ENCODE results near the gene PCDHA4.
"Not testable (repeated sequence)": the region's sequence is repeated elsewhere in the genome, so short reads cannot be mapped to it uniquely, and the experiment has no call there.

PCDHA4 gene

GRCh38 chr5:140806834-140807775, at the start of gene PCDHA4:
Gene PCDHA4 (plus strand): TSS chr5:140807068.
- peak in 25 of 56 donors; percentile 20 to 72 (median 28) for DNase-seq

- no peak for DNase-seq
These were observed 42.5 kb upstream of the PCDHA4 start for GRCh38 chr5:140764177-140764973.

- no peak for DNase-seq
These were observed 39.4 kb upstream of the PCDHA4 start for GRCh38 chr5:140767444-140767843.

- DNase-seq = no peak
These were observed 26.4 kb upstream of the PCDHA4 start for GRCh38 chr5:140780512-140780911.

- DNase-seq = no peak
These were observed 20.8 kb upstream of the PCDHA4 start, which contains the start of gene PCDHA1 for GRCh38 chr5:140785905-140786686. Gene PCDHA1 (plus strand): TSS chr5:140786140.

- DNase-seq = not testable (repeated sequence)
These were observed 19.4 kb upstream of the PCDHA4 start for GRCh38 chr5:140787422-140787821.

- not testable (repeated sequence) for DNase-seq
These were observed 18.9 kb upstream of the PCDHA4 start for GRCh38 chr5:140787849-140788504.

GRCh38 chr5:140791089-140791488, 15.8 kb upstream of the PCDHA4 start:
- DNase-seq = no peak

- no peak for DNase-seq
These were observed 12.1 kb upstream of the PCDHA4 start, which contains the start of gene PCDHA2 for GRCh38 chr5:140794595-140795258. Gene PCDHA2 (plus strand): TSS chr5:140794852.

GRCh38 chr5:140795259-140795641, 11.6 kb upstream of the PCDHA4 start:
- DNase-seq = no peak

- DNase-seq = not testable (repeated sequence)
These were observed 10.7 kb upstream of the PCDHA4 start for GRCh38 chr5:140796072-140796717.

- no peak for DNase-seq
These were observed 10.2 kb upstream of the PCDHA4 start for GRCh38 chr5:140796718-140797095.

GRCh38 chr5:140800816-140801493, 5.9 kb upstream of the PCDHA4 start, which contains the start of gene PCDHA3:
Gene PCDHA3 (plus strand): TSS chr5:140801057.
- peak in 2 of 56 donors; percentile 13 to 17 for DNase-seq

GRCh38 chr5:140801494-140801841, 5.4 kb upstream of the PCDHA4 start:
- peak in 2 of 56 donors; percentile 19 to 45 for DNase-seq

- not testable (repeated sequence) for DNase-seq
These were observed 4.5 kb upstream of the PCDHA4 start for GRCh38 chr5:140802381-140802780.

GRCh38 chr5:140802781-140803271, 4.0 kb upstream of the PCDHA4 start:
- DNase-seq = no peak

GRCh38 chr5:140808241-140808888, 1.5 kb downstream of the PCDHA4 start:
- DNase-seq = not testable (repeated sequence)

- no peak for DNase-seq
These were observed 2.0 kb downstream of the PCDHA4 start for GRCh38 chr5:140808889-140809291.

All from nucleus accumbens (tissue), 56 donors.